GM23338 (cell line): ENCODE results near the gene NR3C1.

ENCODE experiments used
- EZH2 ChIP-seq: fragments of 200-600 bp; sonication (generic); IDR thresholded peaks from one replicate; pipeline ENCODE4 v1.8.0; 2017; ENCODE audit warnings: antibody characterized with exemption, mild to moderate bottlenecking, low read depth; ENCODE audit not compliant: unreplicated experiment
- EZH2phosphoT487 ChIP-seq: fragments of 200-600 bp; sonication (generic); IDR thresholded peaks from one replicate; pipeline ENCODE4 v1.8.1; 2018; ENCODE audit warnings: antibody characterized with exemption; ENCODE audit not compliant: unreplicated experiment
- JUNB ChIP-seq: IDR thresholded peaks from one replicate; pipeline ENCODE4 v1.6.1; 2016; ENCODE audit warnings: antibody characterized with exemption; ENCODE audit not compliant: unreplicated experiment
- POLR2AphosphoS5 ChIP-seq: IDR thresholded peaks from 2 replicates; pipeline ENCODE4 v1.6.1; 2016; ENCODE audit warnings: antibody characterized with exemption, low read depth
- ZNF331 ChIP-seq: fragments of 250-450 bp; sonication (Bioruptor Pico); IDR thresholded peaks from 2 replicates; pipeline ENCODE4 v1.5.0; 2020; ENCODE audit warnings: low read depth, mild to moderate bottlenecking, moderate library complexity
- TF ChIP-seq, protein P1 (sequence below), 2 experiments: fragments of 200-600 bp in 1 of 2; sonication (generic) in 1 of 2; conservative IDR thresholded peaks; 2 replicates each; pipeline versions ENCODE4 v1.5.1 to v1.6.1; 2016 to 2017; ENCODE audit warnings: antibody characterized with exemption in 2 of 2, low read depth in 2 of 2, mild to moderate bottlenecking in 2 of 2, moderate library complexity in 1 of 2
- TF ChIP-seq, protein P2 (sequence below): IDR thresholded peaks from one replicate; pipeline ENCODE4 v1.6.1; 2018; ENCODE audit warnings: antibody characterized with exemption; ENCODE audit not compliant: unreplicated experiment
- TF ChIP-seq, protein P3 (sequence below): IDR thresholded peaks from 2 replicates; pipeline ENCODE4 v1.6.1; 2016; ENCODE audit warnings: antibody characterized with exemption

DNA sequence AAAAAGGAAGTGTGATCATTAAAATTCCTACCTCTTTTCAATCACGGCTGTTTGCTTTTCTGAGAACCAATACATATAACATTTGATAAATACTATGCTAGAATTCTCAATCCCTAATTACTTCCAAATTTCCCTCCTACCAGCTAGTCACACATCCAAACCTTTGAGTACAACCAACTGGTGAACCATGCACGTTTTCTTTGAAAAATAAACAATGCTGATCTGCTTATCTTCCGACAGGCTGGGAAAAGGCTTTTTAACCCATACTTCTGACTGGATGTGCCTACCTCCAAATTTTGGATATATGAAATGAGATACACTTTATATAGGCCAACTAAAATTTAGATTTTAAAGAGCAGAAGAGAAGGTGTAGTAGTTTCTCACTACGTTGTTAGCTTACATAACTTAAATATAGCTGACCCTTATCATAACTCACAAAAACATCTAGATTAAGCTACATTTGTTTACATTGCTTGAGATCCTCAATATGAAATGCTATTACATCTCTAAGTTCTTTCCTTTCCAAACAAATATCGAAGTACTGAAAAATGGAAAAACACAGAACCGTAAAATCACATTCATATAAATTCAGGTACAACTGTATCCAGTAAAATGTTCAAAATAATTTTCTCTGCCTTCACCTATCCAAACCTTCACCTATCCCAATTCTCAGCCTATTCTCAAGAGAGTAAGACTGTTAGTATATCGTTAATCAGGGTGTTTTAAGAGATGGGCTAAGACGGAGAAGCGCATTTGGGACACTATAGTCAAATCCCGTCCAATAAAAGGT, 2.1 kb downstream of the NR3C1 start:
- TF ChIP-seq ZNF331 (CRISPR knock-in tag): no peak
- TF ChIP-seq, protein P1, sequence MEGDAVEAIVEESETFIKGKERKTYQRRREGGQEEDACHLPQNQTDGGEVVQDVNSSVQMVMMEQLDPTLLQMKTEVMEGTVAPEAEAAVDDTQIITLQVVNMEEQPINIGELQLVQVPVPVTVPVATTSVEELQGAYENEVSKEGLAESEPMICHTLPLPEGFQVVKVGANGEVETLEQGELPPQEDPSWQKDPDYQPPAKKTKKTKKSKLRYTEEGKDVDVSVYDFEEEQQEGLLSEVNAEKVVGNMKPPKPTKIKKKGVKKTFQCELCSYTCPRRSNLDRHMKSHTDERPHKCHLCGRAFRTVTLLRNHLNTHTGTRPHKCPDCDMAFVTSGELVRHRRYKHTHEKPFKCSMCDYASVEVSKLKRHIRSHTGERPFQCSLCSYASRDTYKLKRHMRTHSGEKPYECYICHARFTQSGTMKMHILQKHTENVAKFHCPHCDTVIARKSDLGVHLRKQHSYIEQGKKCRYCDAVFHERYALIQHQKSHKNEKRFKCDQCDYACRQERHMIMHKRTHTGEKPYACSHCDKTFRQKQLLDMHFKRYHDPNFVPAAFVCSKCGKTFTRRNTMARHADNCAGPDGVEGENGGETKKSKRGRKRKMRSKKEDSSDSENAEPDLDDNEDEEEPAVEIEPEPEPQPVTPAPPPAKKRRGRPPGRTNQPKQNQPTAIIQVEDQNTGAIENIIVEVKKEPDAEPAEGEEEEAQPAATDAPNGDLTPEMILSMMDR (conservative IDR thresholded peaks at IDR 0.05; ENCODE audit: low read depth in 2 of 2): no peak
- TF ChIP-seq POLR2AphosphoS5: no peak
- no peak for TF ChIP-seq EZH2
- TF ChIP-seq, protein P2, sequence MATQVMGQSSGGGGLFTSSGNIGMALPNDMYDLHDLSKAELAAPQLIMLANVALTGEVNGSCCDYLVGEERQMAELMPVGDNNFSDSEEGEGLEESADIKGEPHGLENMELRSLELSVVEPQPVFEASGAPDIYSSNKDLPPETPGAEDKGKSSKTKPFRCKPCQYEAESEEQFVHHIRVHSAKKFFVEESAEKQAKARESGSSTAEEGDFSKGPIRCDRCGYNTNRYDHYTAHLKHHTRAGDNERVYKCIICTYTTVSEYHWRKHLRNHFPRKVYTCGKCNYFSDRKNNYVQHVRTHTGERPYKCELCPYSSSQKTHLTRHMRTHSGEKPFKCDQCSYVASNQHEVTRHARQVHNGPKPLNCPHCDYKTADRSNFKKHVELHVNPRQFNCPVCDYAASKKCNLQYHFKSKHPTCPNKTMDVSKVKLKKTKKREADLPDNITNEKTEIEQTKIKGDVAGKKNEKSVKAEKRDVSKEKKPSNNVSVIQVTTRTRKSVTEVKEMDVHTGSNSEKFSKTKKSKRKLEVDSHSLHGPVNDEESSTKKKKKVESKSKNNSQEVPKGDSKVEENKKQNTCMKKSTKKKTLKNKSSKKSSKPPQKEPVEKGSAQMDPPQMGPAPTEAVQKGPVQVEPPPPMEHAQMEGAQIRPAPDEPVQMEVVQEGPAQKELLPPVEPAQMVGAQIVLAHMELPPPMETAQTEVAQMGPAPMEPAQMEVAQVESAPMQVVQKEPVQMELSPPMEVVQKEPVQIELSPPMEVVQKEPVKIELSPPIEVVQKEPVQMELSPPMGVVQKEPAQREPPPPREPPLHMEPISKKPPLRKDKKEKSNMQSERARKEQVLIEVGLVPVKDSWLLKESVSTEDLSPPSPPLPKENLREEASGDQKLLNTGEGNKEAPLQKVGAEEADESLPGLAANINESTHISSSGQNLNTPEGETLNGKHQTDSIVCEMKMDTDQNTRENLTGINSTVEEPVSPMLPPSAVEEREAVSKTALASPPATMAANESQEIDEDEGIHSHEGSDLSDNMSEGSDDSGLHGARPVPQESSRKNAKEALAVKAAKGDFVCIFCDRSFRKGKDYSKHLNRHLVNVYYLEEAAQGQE: no peak
- no peak for TF ChIP-seq JUNB
- TF ChIP-seq EZH2phosphoT487: no peak
- TF ChIP-seq, protein P3, sequence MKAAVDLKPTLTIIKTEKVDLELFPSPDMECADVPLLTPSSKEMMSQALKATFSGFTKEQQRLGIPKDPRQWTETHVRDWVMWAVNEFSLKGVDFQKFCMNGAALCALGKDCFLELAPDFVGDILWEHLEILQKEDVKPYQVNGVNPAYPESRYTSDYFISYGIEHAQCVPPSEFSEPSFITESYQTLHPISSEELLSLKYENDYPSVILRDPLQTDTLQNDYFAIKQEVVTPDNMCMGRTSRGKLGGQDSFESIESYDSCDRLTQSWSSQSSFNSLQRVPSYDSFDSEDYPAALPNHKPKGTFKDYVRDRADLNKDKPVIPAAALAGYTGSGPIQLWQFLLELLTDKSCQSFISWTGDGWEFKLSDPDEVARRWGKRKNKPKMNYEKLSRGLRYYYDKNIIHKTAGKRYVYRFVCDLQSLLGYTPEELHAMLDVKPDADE: no peak
